ENCODE data around the gene SUFU. TPM values are rescaled to one million over a fixed set of nuclear protein-coding genes. Genes with fewer than 3 reads are reported as not detected.

The SUFU gene
- total RNA-seq, 2 experiments from 2014 or later: 8.5 to 8.8 TPM

GRCh38 chr10:102465466-102465865 is 38.3 kb upstream of the SUFU start:
- TF ChIP-seq, protein P1, sequence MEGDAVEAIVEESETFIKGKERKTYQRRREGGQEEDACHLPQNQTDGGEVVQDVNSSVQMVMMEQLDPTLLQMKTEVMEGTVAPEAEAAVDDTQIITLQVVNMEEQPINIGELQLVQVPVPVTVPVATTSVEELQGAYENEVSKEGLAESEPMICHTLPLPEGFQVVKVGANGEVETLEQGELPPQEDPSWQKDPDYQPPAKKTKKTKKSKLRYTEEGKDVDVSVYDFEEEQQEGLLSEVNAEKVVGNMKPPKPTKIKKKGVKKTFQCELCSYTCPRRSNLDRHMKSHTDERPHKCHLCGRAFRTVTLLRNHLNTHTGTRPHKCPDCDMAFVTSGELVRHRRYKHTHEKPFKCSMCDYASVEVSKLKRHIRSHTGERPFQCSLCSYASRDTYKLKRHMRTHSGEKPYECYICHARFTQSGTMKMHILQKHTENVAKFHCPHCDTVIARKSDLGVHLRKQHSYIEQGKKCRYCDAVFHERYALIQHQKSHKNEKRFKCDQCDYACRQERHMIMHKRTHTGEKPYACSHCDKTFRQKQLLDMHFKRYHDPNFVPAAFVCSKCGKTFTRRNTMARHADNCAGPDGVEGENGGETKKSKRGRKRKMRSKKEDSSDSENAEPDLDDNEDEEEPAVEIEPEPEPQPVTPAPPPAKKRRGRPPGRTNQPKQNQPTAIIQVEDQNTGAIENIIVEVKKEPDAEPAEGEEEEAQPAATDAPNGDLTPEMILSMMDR (IDR thresholded peaks at IDR 0.05): no peak
- CTCF ChIA-PET: interaction anchor here (0.6 to 1.0 kb wide), 2 partner anchors 9 to 66 kb away, joined by 3 to 6 read pairs; no protein-coding TSS in a partner anchor

DNA sequence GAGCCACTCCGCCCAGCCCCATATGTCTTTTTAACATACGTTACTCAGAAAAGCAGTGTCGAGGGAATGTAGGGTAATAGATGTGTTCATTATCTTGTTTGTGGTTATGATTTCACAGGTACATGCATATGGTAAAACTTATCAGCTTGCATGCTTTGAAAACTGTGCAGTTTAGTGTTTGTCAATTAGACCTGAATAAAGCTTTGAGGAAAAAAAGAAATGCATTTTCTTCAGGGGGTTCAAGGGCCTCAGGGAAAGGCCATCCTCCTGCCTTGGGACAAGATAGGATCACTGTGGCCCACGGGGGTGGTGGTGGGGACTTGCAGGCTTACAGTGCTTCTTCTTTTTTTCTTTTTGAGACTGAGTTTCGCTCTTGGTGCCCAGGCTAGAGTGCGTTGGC is 36.5 kb upstream of the SUFU start:
- no peak for ATAC-seq
- POLR2A ChIA-PET: no interaction called here
- intact Hi-C loops (cut with micrococcal nuclease): no loop called here
- peaks cover 4% of the 10 kb centered on the region for H3K36me3 Mint-ChIP-seq (ENCODE audit: low read depth)
- no peak for DNase-seq
- H3K27me3 Mint-ChIP-seq: no peaks in the 10 kb centered on the region
- TF ChIP-seq, protein P1 (IDR thresholded peaks at IDR 0.05): no peak
- H3K4me1 Mint-ChIP-seq (ENCODE audit: low read depth): peaks cover 16% of the 10 kb centered on the region
- H3K27ac Mint-ChIP-seq: no peak overlapping the region
- no peak overlapping the region for H3K4me3 Mint-ChIP-seq
- no peaks in the 10 kb centered on the region for H3K9me3 Mint-ChIP-seq
- CTCF ChIA-PET: interaction anchor here (1.2 kb wide), 1 partner anchor 11 kb away, joined by 4 read pairs; no protein-coding TSS in a partner anchor

More at GRCh38 chr10:102465466-102465865, 38.3 kb upstream of the SUFU start:
- POLR2A ChIA-PET: interaction anchor here (0.6 to 0.9 kb wide), 4 partner anchors 9 to 199 kb away, joined by 3 to 4 read pairs (median 3); no protein-coding TSS in a partner anchor
- ATAC-seq (no peak), DNase-seq (no peak)
- Mint-ChIP-seq H3K27ac (no peak overlapping the region), H3K27me3 (no peaks in the 10 kb centered on the region), H3K9me3 (no peaks in the 10 kb centered on the region), H3K36me3 (ENCODE audit: low read depth) (peaks cover 1% of the 10 kb centered on the region), H3K4me3 (no peak overlapping the region), H3K4me1 (ENCODE audit: low read depth) (peaks cover 27% of the 10 kb centered on the region)
- intact Hi-C loops (cut with micrococcal nuclease): no loop called here

DNA sequence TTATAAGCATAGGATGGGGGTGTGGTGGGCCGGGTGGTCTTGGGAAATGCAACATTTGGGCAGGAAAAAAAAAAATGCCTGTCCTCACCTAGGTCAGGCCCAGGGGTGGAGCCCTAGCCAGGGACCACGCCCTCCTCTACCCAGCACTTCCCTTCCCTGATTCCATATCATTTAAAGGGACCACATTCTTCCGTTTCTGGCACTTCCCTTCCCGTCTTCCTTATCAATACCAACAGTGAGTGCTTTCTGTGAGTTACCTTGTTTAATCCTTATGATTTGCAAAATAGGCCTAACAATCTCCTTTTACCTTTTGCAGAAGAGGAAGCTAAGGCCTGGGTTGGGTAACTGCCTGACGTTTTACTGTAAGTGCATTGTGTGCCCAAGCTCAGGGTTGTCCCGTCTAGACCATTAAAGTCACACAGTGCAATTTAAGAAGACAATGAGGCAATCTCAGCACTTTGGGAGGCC is 35.8 kb upstream of the SUFU start:
- no peak for ATAC-seq
- peaks cover 4% of the 10 kb centered on the region for H3K36me3 Mint-ChIP-seq (ENCODE audit: low read depth)
- peaks cover 14% of the 10 kb centered on the region for H3K4me1 Mint-ChIP-seq (ENCODE audit: low read depth)
- H3K27ac Mint-ChIP-seq: no peak overlapping the region
- no peaks in the 10 kb centered on the region for H3K27me3 Mint-ChIP-seq
- no peak for DNase-seq
- no peaks in the 10 kb centered on the region for H3K9me3 Mint-ChIP-seq
- no peak overlapping the region for H3K4me3 Mint-ChIP-seq
- ChIA-PET CTCF (interaction anchor here (0.8 to 1.3 kb wide), 3 partner anchors 16 to 236 kb away, joined by 3 read pairs; partner anchors contain the start of gene C10orf95), POLR2A (no interaction called here)
- intact Hi-C loops (cut with micrococcal nuclease): no loop called here
- TF ChIP-seq, protein P1 (IDR thresholded peaks at IDR 0.05): no peak

- no peaks in the 10 kb centered on the region for H3K27me3 Mint-ChIP-seq
- TF ChIP-seq, protein P1 (IDR thresholded peaks at IDR 0.05): no peak
- ATAC-seq (no peak), DNase-seq (no peak)
- peaks cover 16% of the 10 kb centered on the region for H3K4me1 Mint-ChIP-seq (ENCODE audit: low read depth)
- H3K9me3 Mint-ChIP-seq: no peaks in the 10 kb centered on the region
- intact Hi-C loops (cut with micrococcal nuclease): no loop called here
- H3K27ac Mint-ChIP-seq: no peak overlapping the region
- no peak overlapping the region for H3K4me3 Mint-ChIP-seq
- ChIA-PET CTCF (interaction anchor here (0.8 to 1.3 kb wide), 3 partner anchors 17 to 237 kb away, joined by 3 read pairs; partner anchors contain the start of gene C10orf95), POLR2A (no interaction called here)
- peaks cover 7% of the 10 kb centered on the region for H3K36me3 Mint-ChIP-seq (ENCODE audit: low read depth)
These were observed 35.1 kb upstream of the SUFU start for GRCh38 chr10:102468683-102469082.

Data from activated CD8-positive, alpha-beta T cell treated with anti-CD3 and anti-CD28 coated beads for 36 hours (primary cell).